GM23338 (cell line): Measurements from ENCODE around the gene SLCO3A1. TPM values are rescaled to one million over a fixed set of nuclear protein-coding genes. Genes with fewer than 3 reads are reported as not detected.

Source experiments
- CREB1 ChIP-seq: fragments of 250-450 bp; sonication (Bioruptor Pico); IDR thresholded peaks from 2 replicates; pipeline ENCODE4 v1.5.0; 2020; ENCODE audit warnings: low read depth, mild to moderate bottlenecking, moderate library complexity
- EZH2 ChIP-seq: fragments of 200-600 bp; sonication (generic); IDR thresholded peaks from one replicate; pipeline ENCODE4 v1.8.0; 2017; ENCODE audit warnings: antibody characterized with exemption, mild to moderate bottlenecking, low read depth; ENCODE audit not compliant: unreplicated experiment
- EZH2phosphoT487 ChIP-seq: fragments of 200-600 bp; sonication (generic); IDR thresholded peaks from one replicate; pipeline ENCODE4 v1.8.1; 2018; ENCODE audit warnings: antibody characterized with exemption; ENCODE audit not compliant: unreplicated experiment
- JUNB ChIP-seq: IDR thresholded peaks from one replicate; pipeline ENCODE4 v1.6.1; 2016; ENCODE audit warnings: antibody characterized with exemption; ENCODE audit not compliant: unreplicated experiment
- NANOG ChIP-seq: IDR thresholded peaks from 2 replicates; pipeline ENCODE4 v1.6.1; 2016; ENCODE audit warnings: antibody characterized with exemption, borderline replicate concordance
- polyA plus RNA-seq: library from polyadenylated mRNA; unstranded; fragments of >200 nt; fragmentation: Nextera tagmentation; extraction: Ambion mirVana; gene quantifications from 2 replicates; pipeline ENCODE4 v1.2.1, GENCODE V29; 2016
- total RNA-seq: library from RNA; depleted of rRNA; stranded (reverse); fragments of >200 nt; shearing (Covaris generic); gene quantifications from 2 replicates; pipeline ENCODE4 v1.2.3, GENCODE V29; 2014
- TF ChIP-seq, protein P1 (sequence below): fragments of 250-450 bp; sonication (Bioruptor Pico); IDR thresholded peaks from 2 replicates; pipeline ENCODE4 v1.5.0; 2020; ENCODE audit warnings: mild to moderate bottlenecking, moderate library complexity
- TF ChIP-seq, protein P2 (sequence below), 2 experiments: fragments of 200-600 bp in 1 of 2; sonication (generic) in 1 of 2; conservative IDR thresholded peaks; 2 replicates each; pipeline versions ENCODE4 v1.5.1 to v1.6.1; 2016 to 2017; ENCODE audit warnings: antibody characterized with exemption in 2 of 2, low read depth in 2 of 2, mild to moderate bottlenecking in 2 of 2, moderate library complexity in 1 of 2
- TF ChIP-seq, protein P3 (sequence below): IDR thresholded peaks from 2 replicates; pipeline ENCODE4 v1.6.1; 2016; ENCODE audit warnings: antibody characterized with exemption
- TF ChIP-seq, protein P4 (sequence below): IDR thresholded peaks from one replicate; pipeline ENCODE4 v1.6.1; 2018; ENCODE audit warnings: antibody characterized with exemption; ENCODE audit not compliant: unreplicated experiment

Gene SLCO3A1
- total and polyA plus RNA-seq, 2 experiments from 2014 or later = 7.3 to 9.4 TPM

DNA sequence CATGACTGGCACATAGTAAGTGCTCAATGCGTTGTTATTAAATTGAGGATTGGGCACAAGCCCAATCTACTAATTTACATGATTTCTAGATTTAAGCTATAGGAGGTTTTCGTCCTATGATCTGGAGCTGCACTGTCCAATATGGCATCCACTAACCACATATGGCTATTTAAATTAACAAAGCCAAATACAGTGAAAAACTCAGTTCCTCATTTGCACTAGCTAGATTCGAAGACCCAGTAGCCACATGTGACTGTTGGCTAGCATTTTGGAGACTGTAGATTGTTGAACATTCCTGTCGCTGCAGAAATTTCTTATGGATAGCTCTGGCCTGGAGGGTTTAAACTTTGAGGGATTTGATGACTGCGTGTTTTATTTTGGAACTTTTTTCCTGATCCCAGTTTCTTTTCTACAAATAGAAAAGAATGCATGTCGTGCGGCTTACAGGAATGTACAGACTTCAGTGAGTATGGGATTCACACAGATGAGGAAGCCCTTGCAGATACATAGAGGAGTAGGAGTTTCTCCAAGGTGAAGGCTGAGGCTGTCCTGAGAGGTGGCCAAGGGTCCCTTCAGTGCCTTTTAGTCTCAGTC, 82.8 kb downstream of the SLCO3A1 start (continued):
- TF ChIP-seq, protein P1, sequence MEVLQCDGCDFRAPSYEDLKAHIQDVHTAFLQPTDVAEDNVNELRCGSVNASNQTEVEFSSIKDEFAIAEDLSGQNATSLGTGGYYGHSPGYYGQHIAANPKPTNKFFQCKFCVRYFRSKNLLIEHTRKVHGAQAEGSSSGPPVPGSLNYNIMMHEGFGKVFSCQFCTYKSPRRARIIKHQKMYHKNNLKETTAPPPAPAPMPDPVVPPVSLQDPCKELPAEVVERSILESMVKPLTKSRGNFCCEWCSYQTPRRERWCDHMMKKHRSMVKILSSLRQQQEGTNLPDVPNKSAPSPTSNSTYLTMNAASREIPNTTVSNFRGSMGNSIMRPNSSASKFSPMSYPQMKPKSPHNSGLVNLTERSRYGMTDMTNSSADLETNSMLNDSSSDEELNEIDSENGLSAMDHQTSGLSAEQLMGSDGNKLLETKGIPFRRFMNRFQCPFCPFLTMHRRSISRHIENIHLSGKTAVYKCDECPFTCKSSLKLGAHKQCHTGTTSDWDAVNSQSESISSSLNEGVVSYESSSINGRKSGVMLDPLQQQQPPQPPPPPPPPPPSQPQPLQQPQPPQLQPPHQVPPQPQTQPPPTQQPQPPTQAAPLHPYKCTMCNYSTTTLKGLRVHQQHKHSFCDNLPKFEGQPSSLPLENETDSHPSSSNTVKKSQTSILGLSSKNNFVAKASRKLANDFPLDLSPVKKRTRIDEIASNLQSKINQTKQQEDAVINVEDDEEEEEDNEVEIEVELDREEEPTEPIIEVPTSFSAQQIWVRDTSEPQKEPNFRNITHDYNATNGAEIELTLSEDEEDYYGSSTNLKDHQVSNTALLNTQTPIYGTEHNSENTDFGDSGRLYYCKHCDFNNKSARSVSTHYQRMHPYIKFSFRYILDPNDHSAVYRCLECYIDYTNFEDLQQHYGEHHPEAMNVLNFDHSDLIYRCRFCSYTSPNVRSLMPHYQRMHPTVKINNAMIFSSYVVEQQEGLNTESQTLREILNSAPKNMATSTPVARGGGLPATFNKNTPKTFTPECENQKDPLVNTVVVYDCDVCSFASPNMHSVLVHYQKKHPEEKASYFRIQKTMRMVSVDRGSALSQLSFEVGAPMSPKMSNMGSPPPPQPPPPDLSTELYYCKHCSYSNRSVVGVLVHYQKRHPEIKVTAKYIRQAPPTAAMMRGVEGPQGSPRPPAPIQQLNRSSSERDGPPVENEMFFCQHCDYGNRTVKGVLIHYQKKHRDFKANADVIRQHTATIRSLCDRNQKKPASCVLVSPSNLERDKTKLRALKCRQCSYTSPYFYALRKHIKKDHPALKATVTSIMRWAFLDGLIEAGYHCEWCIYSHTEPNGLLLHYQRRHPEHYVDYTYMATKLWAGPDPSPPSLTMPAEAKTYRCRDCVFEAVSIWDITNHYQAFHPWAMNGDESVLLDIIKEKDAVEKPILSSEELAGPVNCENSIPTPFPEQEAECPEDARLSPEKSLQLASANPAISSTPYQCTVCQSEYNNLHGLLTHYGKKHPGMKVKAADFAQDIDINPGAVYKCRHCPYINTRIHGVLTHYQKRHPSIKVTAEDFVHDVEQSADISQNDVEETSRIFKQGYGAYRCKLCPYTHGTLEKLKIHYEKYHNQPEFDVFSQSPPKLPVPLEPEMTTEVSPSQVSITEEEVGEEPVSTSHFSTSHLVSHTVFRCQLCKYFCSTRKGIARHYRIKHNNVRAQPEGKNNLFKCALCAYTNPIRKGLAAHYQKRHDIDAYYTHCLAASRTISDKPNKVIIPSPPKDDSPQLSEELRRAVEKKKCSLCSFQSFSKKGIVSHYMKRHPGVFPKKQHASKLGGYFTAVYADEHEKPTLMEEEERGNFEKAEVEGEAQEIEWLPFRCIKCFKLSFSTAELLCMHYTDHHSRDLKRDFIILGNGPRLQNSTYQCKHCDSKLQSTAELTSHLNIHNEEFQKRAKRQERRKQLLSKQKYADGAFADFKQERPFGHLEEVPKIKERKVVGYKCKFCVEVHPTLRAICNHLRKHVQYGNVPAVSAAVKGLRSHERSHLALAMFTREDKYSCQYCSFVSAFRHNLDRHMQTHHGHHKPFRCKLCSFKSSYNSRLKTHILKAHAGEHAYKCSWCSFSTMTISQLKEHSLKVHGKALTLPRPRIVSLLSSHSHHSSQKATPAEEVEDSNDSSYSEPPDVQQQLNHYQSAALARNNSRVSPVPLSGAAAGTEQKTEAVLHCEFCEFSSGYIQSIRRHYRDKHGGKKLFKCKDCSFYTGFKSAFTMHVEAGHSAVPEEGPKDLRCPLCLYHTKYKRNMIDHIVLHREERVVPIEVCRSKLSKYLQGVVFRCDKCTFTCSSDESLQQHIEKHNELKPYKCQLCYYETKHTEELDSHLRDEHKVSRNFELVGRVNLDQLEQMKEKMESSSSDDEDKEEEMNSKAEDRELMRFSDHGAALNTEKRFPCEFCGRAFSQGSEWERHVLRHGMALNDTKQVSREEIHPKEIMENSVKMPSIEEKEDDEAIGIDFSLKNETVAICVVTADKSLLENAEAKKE (CRISPR knock-in tag) = no peak
- no peak for TF ChIP-seq CREB1 (CRISPR knock-in tag)
- TF ChIP-seq, protein P2, sequence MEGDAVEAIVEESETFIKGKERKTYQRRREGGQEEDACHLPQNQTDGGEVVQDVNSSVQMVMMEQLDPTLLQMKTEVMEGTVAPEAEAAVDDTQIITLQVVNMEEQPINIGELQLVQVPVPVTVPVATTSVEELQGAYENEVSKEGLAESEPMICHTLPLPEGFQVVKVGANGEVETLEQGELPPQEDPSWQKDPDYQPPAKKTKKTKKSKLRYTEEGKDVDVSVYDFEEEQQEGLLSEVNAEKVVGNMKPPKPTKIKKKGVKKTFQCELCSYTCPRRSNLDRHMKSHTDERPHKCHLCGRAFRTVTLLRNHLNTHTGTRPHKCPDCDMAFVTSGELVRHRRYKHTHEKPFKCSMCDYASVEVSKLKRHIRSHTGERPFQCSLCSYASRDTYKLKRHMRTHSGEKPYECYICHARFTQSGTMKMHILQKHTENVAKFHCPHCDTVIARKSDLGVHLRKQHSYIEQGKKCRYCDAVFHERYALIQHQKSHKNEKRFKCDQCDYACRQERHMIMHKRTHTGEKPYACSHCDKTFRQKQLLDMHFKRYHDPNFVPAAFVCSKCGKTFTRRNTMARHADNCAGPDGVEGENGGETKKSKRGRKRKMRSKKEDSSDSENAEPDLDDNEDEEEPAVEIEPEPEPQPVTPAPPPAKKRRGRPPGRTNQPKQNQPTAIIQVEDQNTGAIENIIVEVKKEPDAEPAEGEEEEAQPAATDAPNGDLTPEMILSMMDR (conservative IDR thresholded peaks at IDR 0.05; ENCODE audit: low read depth in 2 of 2) = no peak
- TF ChIP-seq EZH2phosphoT487 = no peak
- TF ChIP-seq, protein P3, sequence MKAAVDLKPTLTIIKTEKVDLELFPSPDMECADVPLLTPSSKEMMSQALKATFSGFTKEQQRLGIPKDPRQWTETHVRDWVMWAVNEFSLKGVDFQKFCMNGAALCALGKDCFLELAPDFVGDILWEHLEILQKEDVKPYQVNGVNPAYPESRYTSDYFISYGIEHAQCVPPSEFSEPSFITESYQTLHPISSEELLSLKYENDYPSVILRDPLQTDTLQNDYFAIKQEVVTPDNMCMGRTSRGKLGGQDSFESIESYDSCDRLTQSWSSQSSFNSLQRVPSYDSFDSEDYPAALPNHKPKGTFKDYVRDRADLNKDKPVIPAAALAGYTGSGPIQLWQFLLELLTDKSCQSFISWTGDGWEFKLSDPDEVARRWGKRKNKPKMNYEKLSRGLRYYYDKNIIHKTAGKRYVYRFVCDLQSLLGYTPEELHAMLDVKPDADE = no peak
- no peak for TF ChIP-seq JUNB
- no peak for TF ChIP-seq NANOG
- TF ChIP-seq EZH2 = no peak
- TF ChIP-seq, protein P4, sequence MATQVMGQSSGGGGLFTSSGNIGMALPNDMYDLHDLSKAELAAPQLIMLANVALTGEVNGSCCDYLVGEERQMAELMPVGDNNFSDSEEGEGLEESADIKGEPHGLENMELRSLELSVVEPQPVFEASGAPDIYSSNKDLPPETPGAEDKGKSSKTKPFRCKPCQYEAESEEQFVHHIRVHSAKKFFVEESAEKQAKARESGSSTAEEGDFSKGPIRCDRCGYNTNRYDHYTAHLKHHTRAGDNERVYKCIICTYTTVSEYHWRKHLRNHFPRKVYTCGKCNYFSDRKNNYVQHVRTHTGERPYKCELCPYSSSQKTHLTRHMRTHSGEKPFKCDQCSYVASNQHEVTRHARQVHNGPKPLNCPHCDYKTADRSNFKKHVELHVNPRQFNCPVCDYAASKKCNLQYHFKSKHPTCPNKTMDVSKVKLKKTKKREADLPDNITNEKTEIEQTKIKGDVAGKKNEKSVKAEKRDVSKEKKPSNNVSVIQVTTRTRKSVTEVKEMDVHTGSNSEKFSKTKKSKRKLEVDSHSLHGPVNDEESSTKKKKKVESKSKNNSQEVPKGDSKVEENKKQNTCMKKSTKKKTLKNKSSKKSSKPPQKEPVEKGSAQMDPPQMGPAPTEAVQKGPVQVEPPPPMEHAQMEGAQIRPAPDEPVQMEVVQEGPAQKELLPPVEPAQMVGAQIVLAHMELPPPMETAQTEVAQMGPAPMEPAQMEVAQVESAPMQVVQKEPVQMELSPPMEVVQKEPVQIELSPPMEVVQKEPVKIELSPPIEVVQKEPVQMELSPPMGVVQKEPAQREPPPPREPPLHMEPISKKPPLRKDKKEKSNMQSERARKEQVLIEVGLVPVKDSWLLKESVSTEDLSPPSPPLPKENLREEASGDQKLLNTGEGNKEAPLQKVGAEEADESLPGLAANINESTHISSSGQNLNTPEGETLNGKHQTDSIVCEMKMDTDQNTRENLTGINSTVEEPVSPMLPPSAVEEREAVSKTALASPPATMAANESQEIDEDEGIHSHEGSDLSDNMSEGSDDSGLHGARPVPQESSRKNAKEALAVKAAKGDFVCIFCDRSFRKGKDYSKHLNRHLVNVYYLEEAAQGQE = no peak
